Retinal pigment epithelial cell (primary cell): ENCODE results near the gene SH2D3C.
A peak's percentile ranks its signal among the peaks of the same experiment; 100 is the strongest.

ENCODE experiments used
- DNase-seq: peaks from one replicate; pipeline ENCODE4 v3.0.0-alpha.2; 2010; ENCODE audit warnings: low read depth
- H3K4me3 ChIP-seq: 2 replicates; pipeline ENCODE4 v1.5.1; 2011; ENCODE audit warnings: mild to moderate bottlenecking, low read length, control low read depth, moderate library complexity
- TF ChIP-seq, protein P1 (sequence below): conservative IDR thresholded peaks from 2 replicates; pipeline ENCODE4 v1.5.1; 2011; ENCODE audit warnings: low read depth, low read length, control low read depth, inconsistent platforms

Gene SH2D3C

DNA sequence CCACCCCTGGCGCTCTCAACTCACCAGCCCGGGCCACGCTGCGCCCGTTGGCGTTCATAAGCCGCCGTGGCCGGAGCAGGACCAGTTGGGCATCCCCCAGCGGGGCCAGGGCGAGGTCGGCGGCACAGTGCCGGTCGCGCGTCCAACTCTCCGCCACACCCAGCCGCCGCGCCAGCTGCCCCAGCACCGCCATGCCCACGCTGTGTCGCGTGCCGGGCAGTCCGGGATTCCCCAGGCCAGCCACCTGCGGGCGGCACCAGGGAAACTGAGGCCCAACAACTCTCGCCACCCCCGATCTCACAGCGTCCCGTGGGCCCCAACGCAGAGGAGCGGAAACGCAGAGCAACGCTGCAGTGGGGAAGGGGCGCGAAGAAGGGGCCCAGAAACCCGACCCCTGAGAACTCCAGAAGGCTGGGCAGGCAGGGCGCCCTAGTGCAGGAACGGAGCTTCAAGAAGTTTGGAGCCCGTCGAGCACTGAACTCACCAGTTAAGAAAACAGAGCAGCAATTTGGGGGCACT lies 63.5 kb downstream of the SH2D3C start:
- no peak for DNase-seq
- TF ChIP-seq, protein P1, sequence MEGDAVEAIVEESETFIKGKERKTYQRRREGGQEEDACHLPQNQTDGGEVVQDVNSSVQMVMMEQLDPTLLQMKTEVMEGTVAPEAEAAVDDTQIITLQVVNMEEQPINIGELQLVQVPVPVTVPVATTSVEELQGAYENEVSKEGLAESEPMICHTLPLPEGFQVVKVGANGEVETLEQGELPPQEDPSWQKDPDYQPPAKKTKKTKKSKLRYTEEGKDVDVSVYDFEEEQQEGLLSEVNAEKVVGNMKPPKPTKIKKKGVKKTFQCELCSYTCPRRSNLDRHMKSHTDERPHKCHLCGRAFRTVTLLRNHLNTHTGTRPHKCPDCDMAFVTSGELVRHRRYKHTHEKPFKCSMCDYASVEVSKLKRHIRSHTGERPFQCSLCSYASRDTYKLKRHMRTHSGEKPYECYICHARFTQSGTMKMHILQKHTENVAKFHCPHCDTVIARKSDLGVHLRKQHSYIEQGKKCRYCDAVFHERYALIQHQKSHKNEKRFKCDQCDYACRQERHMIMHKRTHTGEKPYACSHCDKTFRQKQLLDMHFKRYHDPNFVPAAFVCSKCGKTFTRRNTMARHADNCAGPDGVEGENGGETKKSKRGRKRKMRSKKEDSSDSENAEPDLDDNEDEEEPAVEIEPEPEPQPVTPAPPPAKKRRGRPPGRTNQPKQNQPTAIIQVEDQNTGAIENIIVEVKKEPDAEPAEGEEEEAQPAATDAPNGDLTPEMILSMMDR, result no peak
- H3K4me3 ChIP-seq, result peak overlapping the region; percentile 88

DNA sequence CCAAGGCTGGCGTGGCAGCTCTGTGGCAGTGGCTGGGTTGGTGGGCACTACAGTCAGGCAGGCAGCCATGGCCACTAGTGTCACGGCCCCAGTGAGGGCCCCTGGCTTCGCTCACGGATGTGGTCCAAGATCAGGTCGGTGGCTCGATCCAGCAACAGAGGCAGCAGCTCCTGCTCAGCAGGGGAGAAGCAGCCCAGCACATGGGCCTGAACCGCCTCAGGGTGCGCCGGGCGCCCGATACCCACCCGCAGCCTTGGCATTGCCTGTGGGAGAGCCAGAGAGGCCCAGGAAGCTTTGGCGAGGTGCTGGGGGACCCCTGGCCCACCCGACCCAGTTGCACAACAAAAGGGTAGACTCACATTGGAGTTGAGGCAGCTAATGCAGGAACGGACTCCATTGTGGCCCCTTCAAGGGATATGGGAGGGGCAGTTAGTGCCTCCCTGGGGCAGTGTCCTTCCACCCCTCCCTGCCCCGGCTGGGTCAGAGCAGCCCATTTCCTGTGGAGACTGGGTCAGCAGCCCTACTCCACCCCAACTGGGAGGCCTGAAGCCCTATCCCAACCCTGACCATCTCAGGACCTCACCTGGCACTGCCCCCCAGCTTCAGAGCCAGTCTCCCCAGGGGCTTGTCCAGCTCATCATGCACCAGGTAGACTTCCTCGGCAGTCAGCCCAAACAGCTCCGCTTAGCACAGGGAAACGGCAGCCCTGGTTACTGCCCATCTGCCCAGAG lies 64.3 kb downstream of the SH2D3C start:
- peak overlapping the region; percentile 88 for H3K4me3 ChIP-seq
- no peak for DNase-seq
- TF ChIP-seq, protein P1, result no peak

DNA sequence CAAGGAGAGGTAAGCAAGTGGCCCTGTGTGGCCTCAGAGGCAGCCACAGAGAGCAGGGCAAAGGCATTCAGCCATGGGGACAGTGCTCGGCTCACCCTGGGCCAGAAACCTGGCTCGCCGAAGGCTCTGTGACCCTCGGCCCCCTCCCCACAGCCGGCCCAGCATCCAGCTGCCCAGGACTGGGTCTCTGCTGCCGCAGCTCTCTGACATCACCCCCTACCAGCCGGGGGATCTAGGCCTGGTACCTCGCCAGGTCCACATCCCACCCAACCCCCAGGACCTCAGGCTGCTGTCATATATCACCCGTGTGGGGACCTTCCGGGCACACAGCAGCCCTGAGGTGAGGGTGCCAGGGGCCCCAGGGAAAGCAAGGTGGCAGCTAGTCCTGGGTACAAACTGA lies 65.6 kb downstream of the SH2D3C start:
- no peak for DNase-seq
- no peak overlapping the region for H3K4me3 ChIP-seq
- TF ChIP-seq, protein P1, result no peak

DNA sequence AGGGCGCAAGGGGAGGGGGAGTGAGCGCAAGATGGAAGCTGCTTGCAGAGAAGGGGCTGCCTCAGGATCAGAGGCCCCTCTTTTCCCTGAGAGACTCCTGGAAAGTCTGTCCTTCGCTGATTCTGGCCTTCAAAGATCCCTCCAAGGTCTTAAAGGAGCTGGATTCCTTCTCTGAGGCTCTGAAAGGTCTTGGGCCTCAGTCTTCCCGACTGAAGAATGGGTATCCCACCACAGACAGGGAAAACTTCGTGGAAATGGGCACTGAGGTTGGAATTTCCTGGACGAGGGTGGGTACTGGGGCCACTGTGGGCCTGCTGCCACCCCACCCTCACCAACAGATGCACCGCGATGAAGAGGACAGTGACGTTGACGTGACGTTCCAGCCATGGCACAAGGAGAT lies 66.1 kb downstream of the SH2D3C start:
- TF ChIP-seq, protein P1, result no peak
- DNase-seq, result no peak
- no peak overlapping the region for H3K4me3 ChIP-seq

DNA sequence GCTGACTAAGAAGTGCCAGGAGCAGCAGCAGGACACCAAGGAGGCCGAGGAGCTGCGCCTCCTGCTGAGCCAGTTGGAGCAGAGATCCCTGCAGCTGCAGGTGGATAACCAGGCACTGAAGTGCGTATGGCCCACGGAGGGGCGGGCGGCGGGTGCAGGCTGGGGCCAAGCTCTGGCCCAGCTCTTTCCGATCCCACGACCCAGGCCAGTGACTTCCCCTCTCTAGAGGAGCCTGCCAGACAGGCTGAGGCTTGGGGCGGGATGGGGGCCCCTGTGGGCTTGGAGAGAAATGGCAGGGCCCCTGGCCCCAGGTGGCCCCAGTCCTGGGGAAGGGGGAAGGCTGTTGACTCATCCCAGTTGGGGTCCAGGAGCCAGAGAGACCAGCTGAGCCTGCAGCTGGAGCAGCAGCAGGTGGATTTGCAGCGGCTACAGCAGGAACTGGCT lies 66.6 kb downstream of the SH2D3C start:
- no peak for DNase-seq
- H3K4me3 ChIP-seq, result no peak overlapping the region
- TF ChIP-seq, protein P1, result no peak

DNA sequence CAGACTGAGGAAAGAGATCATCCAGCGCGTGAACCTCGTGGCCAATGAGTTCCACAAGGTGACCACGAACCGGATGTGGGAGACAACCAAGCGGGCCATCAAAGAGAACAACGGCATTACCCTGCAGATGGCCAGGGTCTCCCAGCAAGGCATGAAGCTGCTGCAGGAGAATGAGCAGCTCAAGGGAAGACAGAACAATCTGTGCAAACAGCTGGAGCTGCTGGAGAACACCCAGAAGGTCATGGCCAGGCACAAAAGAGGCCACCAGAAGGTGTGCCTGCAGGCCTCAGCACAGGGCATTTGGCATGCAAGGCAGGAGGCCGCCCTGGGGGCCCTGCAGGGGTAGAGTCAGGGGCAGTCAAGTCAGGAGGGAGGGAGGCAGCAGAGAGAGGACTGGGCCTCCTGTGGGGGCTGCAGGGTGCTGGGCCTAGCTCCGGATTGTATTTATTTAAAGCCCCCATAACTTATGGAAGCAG lies 67.2 kb downstream of the SH2D3C start:
- no peak for DNase-seq
- TF ChIP-seq, protein P1, result no peak
- H3K4me3 ChIP-seq, result no peak overlapping the region
